Duodenal mucosa (tissue), 2 donors: ENCODE measurements around the gene TFEB.
A peak's percentile ranks its signal among the peaks of the same experiment; 100 is the strongest.

Source experiments
- H3K27ac ChIP-seq: one replicate; pipeline ENCODE4 v1.7.0; 2013; ENCODE audit warnings: low read depth, low read length
- H3K27me3 ChIP-seq, 2 donors: one replicate each; pipeline ENCODE4 v1.7.0; 2013; ENCODE audit warnings: low read length in 2 of 2, control low read depth in 1 of 2; ENCODE audit not compliant: insufficient read depth in 2 of 2, control insufficient read depth in 1 of 2
- H3K36me3 ChIP-seq, 2 donors: one replicate each; pipeline ENCODE4 v1.7.0; 2013; ENCODE audit warnings: low read length in 2 of 2, control low read depth in 1 of 2; ENCODE audit not compliant: insufficient read depth in 2 of 2, control insufficient read depth in 1 of 2
- H3K4me1 ChIP-seq, 2 donors: one replicate each; pipeline ENCODE4 v1.7.0; 2013; ENCODE audit warnings: low read length in 2 of 2, control low read depth in 1 of 2; ENCODE audit not compliant: insufficient read depth in 2 of 2, control insufficient read depth in 1 of 2
- H3K4me3 ChIP-seq, 2 donors: one replicate each; pipeline ENCODE4 v1.7.0; 2013; ENCODE audit warnings: low read length in 2 of 2, low read depth in 1 of 2
- H3K9ac ChIP-seq, 2 donors: one replicate each; pipeline ENCODE4 v1.7.0; 2013; ENCODE audit warnings: low read length in 2 of 2, low read depth in 1 of 2
- H3K9me3 ChIP-seq, 2 donors: one replicate each; pipeline ENCODE4 v1.7.0; 2013; ENCODE audit warnings: low read length in 2 of 2, control low read depth in 1 of 2; ENCODE audit not compliant: control insufficient read depth in 1 of 2

The TFEB gene

GRCh38 chr6:41731561-41732086 lies 3.8 kb downstream of the TFEB start:
- Histone ChIP-seq H3K4me3 (no peak overlapping the region), H3K9me3 (no peaks in the 10 kb centered on the region), H3K27me3 (no peaks in the 10 kb centered on the region), H3K4me1 (peaks cover 54 to 58% of the 10 kb centered on the region in 2 donors), H3K36me3 (no peaks in the 10 kb centered on the region), H3K27ac (no peak overlapping the region), H3K9ac (no peak overlapping the region)

- H3K9me3 ChIP-seq = no peaks in the 10 kb centered on the region
- no peak overlapping the region for H3K4me3 ChIP-seq
- peaks cover 51 to 56% of the 10 kb centered on the region in 2 donors for H3K4me1 ChIP-seq
- no peak overlapping the region for H3K9ac ChIP-seq
- H3K27ac ChIP-seq = no peak overlapping the region
- no peaks in the 10 kb centered on the region for H3K27me3 ChIP-seq
- no peaks in the 10 kb centered on the region for H3K36me3 ChIP-seq
These were observed 4.6 kb downstream of the TFEB start for GRCh38 chr6:41730531-41731436.

DNA sequence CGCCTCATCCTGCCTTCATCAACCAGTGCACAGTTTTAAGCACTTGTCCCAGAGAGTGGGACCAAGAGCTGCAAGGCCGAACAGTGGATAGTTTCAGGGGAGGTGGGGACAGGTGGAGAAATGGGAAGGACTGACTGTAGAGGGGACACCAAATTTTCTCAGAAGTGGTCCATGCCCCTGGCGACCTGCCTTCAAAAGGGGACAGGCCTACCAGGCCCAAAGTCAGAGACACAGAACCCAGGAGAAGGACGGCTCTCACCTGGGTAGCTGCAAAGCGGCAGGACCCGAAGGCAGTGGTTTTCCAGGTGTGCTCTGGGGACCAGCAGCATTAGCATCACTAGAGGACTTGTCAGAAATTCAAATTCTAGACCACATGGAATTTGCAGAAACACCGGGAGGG lies 5.8 kb downstream of the TFEB start:
- Histone ChIP-seq H3K27ac (no peak overlapping the region), H3K4me3 (no peak overlapping the region), H3K4me1 (peaks cover 55 to 60% of the 10 kb centered on the region in 2 donors), H3K36me3 (no peaks in the 10 kb centered on the region), H3K9ac (no peak overlapping the region), H3K9me3 (no peaks in the 10 kb centered on the region), H3K27me3 (no peaks in the 10 kb centered on the region)

- H3K27me3 ChIP-seq = no peaks in the 10 kb centered on the region
- no peak overlapping the region for H3K4me3 ChIP-seq
- H3K9ac ChIP-seq = no peak overlapping the region
- peaks cover 56 to 67% of the 10 kb centered on the region in 2 donors for H3K4me1 ChIP-seq
- H3K27ac ChIP-seq = no peak overlapping the region
- no peaks in the 10 kb centered on the region for H3K9me3 ChIP-seq
- H3K36me3 ChIP-seq = no peaks in the 10 kb centered on the region
These were observed 6.5 kb downstream of the TFEB start for GRCh38 chr6:41728954-41729353.

DNA sequence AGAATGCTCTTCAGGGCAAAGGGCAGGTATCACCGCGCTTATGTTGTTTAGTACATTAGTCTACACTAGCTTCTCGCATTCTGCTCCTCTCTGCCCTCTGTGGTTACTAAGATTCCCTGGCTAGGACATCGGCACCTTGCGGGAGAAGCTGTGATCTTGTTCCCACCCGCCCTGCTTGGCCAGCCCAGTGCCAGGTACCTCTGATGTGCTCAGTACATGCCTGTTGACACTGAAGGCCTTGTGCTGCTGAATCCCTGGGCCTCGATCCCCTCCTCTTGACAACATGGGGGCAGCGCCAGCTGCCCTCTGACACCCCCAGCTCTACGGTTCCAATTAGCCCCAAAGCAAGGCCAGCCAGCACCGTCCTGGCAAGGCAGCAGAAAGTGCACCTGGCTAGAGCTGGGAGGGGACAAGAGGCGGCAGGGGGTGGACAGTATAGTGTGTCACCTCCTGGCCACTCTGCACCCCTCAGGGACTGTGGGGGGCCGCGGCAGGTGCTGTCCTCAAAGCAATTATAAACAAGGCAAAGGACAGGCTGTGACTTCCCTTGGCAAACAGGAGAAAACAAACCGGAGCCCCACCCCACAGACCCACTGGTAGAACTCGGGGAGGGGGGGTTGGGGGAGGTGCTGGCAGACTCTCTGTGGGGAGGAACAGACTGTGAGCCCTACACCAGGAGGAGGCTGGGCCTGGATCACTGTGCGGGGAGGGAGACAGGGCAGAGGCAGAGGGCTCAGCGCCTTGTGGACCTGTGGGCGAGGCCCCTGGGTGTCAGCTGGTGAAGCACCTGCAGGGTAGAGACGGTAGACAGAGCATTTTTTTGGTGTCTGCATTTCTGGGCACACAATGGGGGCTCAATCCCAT lies 7.1 kb downstream of the TFEB start:
- Histone ChIP-seq H3K9me3 (no peaks in the 10 kb centered on the region), H3K27ac (peak overlapping the region; percentile 27), H3K27me3 (no peaks in the 10 kb centered on the region), H3K9ac (no peak overlapping the region), H3K4me3 (no peak overlapping the region), H3K4me1 (peaks cover 54 to 64% of the 10 kb centered on the region in 2 donors), H3K36me3 (no peaks in the 10 kb centered on the region)

DNA sequence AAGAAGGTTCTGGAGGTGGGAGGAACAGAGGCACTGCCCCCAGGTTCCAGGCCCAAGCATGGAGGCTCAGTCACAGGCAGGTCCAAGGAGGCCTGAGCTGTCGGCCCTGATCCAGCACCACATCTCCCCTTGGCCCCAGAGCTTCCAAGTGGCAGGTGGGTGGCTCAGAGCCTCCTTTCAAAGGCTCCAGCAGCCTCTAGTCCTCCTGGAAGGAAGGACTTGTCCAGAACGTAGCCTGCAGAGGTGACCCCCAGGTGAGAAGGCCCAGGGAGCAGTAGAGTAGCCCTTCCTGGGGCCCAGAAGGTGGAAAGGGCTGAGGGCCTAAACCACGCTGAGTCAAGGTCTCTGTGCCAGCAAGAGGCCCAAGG lies 7.7 kb downstream of the TFEB start:
- Histone ChIP-seq H3K9ac (no peak overlapping the region), H3K27me3 (no peaks in the 10 kb centered on the region), H3K4me3 (no peak overlapping the region), H3K27ac (no peak overlapping the region), H3K36me3 (no peaks in the 10 kb centered on the region), H3K4me1 (peaks cover 48 to 58% of the 10 kb centered on the region in 2 donors), H3K9me3 (no peaks in the 10 kb centered on the region)

GRCh38 chr6:41726876-41727275 lies 8.5 kb downstream of the TFEB start:
- Histone ChIP-seq H3K27ac (no peak overlapping the region), H3K9me3 (no peaks in the 10 kb centered on the region), H3K27me3 (no peaks in the 10 kb centered on the region), H3K36me3 (no peaks in the 10 kb centered on the region), H3K4me3 (no peak overlapping the region), H3K4me1 (peaks cover 45 to 52% of the 10 kb centered on the region in 2 donors), H3K9ac (no peak overlapping the region)

DNA sequence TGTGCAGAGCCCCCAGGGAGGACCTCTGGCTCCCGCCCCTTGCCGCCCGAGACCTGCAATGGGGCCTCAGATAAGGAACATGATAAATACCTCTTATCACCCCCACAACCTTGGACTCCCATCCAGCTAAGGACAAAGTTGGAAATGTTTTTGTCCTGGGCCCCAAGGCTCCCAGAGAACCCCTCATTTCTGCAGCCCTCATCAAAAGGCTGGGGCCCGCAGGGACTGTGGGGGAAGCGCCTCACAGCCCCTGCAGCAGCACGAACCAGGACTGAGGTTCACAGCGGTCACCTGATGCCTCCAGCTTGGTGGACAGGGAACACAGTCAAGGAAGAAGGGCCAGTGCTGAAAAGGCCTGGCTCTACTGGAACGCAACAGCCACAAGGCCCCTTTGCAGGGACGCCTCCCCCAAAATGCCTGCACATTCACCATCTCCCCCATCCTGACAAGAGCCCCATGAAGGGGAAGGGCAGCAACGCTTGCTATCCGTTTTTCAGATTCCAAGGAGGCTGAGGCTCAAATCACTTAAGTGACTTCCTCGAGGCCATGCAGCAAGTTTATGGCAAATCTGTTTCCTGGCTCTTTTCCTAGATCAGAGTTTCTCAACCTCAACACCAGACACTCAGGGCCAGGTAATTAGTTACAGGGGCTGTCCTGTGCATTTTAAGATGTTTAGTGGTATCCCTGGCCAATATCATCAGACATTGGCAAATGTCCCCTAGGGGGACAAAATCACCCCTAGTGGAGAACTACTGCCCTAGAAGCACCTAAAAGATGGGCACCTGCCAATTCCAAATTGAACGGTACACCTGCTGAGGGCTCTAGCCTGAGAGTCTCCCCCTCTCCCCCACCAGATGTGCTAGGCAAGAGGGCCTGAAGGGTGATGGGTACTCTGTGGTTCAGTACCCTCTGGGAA lies 10.6 kb downstream of the TFEB start:
- Histone ChIP-seq H3K4me1 (peaks cover 32 to 36% of the 10 kb centered on the region in 2 donors), H3K27me3 (no peaks in the 10 kb centered on the region), H3K4me3 (no peak overlapping the region), H3K36me3 (no peaks in the 10 kb centered on the region), H3K27ac (no peak overlapping the region), H3K9me3 (no peaks in the 10 kb centered on the region), H3K9ac (no peak overlapping the region)

GRCh38 chr6:41724228-41724580 lies 11.2 kb downstream of the TFEB start:
- Histone ChIP-seq H3K9me3 (no peaks in the 10 kb centered on the region), H3K27ac (no peak overlapping the region), H3K36me3 (no peaks in the 10 kb centered on the region), H3K9ac (no peak overlapping the region), H3K27me3 (no peaks in the 10 kb centered on the region), H3K4me1 (peaks cover 26 to 33% of the 10 kb centered on the region in 2 donors), H3K4me3 (no peak overlapping the region)
